Adrenal gland (tissue), 5 donors: Measurements from ENCODE around the gene THSD4.

Experiments used
- CTCF ChIP-seq, 6 experiments: fragments of 450-650 bp in 4 of 6; fragments of 200-600 bp in 2 of 6; sonication (generic) in 1 of 6; IDR thresholded peaks; 1 replicate in 5 of 6; 2 replicates in 1 of 6; pipeline versions ENCODE4 v1.5.1 to v1.8.0; 2016 to 2021; ENCODE audit warnings: antibody characterized with exemption in 6 of 6, mild to moderate bottlenecking in 2 of 6, moderate library complexity in 1 of 6
- POLR2A ChIP-seq, 2 donors: fragments of 450-650 bp; IDR thresholded peaks; one replicate each; pipeline ENCODE4 v1.6.1; 2017; ENCODE audit warnings: antibody characterized with exemption in 2 of 2, mild to moderate bottlenecking in 2 of 2, moderate library complexity in 1 of 2
- donor health status: DM: no; HTN: no; CAD: no.

- TF ChIP-seq POLR2A (IDR thresholded peaks at IDR 0.05) (no peak), CTCF (IDR thresholded peaks at IDR 0.05) (no peak)
Observed at GRCh38 chr15:71079208-71080044, 35.8 kb upstream of the THSD4 start.
